ENCODE data around the gene MAPKAP1.

DNA sequence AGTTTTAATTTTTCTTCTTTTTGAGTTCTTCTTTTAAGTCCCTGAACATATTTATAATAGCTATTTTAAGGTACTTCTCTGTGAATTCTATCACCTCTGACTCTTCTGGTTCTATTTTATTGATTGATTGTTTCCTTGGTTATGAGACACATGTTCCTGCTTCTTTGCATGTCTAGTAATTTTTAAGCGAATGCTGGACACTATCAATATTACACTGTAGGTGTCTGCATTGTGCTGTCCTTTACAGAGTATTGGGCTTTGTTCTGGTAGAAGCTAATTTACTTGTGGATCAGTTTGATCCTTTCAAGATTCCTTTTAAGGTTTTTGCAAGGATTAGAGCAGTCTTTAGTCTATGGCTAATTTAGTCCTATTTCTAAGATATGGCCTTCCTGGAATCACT is 249.7 kb downstream of the MAPKAP1 start:
- TF ChIP-seq, protein P1, sequence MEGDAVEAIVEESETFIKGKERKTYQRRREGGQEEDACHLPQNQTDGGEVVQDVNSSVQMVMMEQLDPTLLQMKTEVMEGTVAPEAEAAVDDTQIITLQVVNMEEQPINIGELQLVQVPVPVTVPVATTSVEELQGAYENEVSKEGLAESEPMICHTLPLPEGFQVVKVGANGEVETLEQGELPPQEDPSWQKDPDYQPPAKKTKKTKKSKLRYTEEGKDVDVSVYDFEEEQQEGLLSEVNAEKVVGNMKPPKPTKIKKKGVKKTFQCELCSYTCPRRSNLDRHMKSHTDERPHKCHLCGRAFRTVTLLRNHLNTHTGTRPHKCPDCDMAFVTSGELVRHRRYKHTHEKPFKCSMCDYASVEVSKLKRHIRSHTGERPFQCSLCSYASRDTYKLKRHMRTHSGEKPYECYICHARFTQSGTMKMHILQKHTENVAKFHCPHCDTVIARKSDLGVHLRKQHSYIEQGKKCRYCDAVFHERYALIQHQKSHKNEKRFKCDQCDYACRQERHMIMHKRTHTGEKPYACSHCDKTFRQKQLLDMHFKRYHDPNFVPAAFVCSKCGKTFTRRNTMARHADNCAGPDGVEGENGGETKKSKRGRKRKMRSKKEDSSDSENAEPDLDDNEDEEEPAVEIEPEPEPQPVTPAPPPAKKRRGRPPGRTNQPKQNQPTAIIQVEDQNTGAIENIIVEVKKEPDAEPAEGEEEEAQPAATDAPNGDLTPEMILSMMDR (IDR thresholded peaks at IDR 0.05; ENCODE audit: low read depth, low read length, poor library complexity, severe bottlenecking), result no peak
- TF ChIP-seq EZH2phosphoT487 (IDR thresholded peaks at IDR 0.05; ENCODE audit: borderline replicate concordance, low read length), result no peak
